ENCODE measurements around the gene PCSK1N.
"Not testable (repeated sequence)": the region's sequence is repeated elsewhere in the genome, so short reads cannot be mapped to it uniquely, and the experiment has no call there.

PCSK1N gene, protein sequence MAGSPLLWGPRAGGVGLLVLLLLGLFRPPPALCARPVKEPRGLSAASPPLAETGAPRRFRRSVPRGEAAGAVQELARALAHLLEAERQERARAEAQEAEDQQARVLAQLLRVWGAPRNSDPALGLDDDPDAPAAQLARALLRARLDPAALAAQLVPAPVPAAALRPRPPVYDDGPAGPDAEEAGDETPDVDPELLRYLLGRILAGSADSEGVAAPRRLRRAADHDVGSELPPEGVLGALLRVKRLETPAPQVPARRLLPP

GRCh38 chrX:48835524-48836329 is at the start of gene PCSK1N:
Gene PCSK1N (minus strand): TSS chrX:48835610. CDS start chrX:48835532, 78 bp downstream.
- DNase-seq (ENCODE audit: low spot score): no peak

- DNase-seq (ENCODE audit: low spot score): no peak
Measured at GRCh38 chrX:48883729-48884128, 48.3 kb upstream of the PCSK1N start.

- DNase-seq (ENCODE audit: low spot score): not testable (repeated sequence)
Measured at GRCh38 chrX:48876944-48877343, 41.5 kb upstream of the PCSK1N start.

DNA sequence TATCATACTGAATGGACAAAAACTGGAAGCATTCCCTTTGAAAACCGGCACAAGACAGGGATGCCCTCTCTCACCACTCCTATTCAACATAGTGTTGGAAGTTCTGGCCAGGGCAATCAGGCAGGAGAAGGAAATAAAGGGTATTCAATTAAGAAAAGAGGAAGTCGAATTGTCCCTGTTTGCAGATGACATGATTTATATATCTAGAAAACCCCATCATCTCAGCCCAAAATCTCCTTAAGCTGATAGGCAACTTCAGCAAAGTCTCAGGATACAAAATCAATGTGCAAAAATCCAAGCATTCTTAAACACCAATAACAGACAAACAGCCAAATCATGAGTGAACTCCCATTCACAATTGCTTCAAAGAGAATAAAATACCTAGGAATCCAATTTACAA is 36.6 kb upstream of the PCSK1N start:
- not testable (repeated sequence) for DNase-seq (ENCODE audit: low spot score)

DNA sequence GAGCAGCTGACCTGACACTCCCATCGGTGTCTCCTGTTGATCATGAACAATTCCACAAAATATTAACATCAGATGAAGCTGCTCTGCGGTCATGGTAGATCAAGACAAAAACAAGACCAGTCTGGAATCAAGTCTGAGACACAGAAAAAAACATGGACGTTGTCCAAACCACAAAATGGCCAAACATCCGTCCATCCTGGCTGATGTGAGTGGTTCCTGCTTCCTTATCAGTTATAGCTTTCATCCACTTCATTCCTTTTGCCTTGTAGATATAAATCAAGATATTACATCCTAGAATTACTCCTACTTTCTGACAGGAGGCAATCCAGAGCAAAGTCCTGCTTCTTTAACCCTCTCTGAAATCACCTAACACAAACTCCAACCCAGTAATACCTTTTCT is 28.8 kb upstream of the PCSK1N start:
- no peak for DNase-seq (ENCODE audit: low spot score)

GRCh38 chrX:48854898-48855297 is 19.5 kb upstream of the PCSK1N start:
- DNase-seq (ENCODE audit: low spot score): no peak

DNA sequence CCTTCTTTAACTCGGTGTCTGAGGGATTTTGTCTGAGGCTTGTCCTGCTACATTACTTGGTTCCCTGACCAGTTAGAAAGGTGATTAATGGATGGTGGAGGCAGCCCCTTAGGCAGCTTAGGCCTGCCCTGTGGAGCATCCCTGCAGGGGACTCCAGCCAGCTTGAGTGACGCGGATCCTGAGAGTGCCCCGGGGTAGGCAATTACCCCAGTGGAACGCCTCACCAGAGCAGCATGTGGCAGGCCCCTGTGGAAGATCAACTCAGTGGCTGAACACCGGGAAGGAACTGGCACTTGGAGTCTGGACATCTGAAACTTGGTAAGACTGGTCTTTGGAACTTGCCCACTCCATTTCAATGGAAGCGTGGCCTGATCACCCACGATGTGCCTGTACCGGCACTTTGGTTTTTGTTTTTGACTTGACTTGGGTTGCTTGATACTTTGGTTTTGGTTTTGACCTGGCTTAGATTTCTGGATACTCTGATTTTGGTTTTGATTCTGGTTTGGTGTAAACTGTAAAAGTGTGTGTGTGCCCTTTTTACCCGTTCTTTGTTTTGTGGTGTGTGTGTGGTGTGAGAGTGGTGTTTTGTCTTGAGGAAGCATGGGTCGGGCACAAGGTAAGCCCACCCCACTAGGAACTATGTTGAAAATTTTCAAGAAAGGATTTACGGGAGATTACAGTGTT is 18.9 kb upstream of the PCSK1N start:
- DNase-seq (ENCODE audit: low spot score): not testable (repeated sequence)

GRCh38 chrX:48853494-48853893 is 18.1 kb upstream of the PCSK1N start:
- not testable (repeated sequence) for DNase-seq (ENCODE audit: low spot score)

DNA sequence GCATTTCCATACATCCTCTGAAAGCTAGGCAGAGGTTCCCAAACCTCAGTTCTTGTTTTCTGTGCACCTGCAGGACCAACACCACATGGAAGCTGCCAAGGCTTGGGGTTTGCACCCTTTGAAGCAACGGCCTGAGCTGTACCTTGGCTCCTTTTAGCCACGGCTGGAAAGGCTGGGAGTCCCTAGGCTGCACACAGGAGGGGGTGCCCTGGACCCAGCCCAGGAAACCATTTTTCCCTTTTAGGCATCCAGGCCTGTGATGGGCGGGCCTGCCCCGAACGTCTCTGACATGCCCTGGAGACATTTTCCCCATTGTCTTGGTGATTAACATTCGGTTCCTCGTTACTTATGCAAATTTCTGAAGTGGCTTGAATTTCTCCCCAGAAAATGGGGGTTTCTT is 17.4 kb upstream of the PCSK1N start:
- no peak for DNase-seq (ENCODE audit: low spot score)

DNA sequence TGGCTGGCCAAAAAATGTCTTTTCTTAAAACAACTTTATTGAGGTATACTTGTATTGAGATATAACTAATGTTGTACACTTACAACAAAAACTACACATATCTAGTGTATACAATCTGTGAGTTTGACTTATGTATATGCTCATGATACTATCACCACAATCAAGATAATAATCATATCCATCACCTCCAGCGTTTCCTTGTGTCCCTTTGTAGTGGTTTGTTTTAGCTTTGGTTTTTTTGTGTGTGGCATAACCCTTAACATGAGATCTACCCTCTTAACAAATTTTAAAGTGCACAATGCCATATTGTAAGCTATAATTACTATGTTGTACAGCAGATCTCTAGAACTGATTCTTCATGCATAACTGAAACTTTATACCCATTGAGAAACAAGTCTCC is 13.4 kb upstream of the PCSK1N start:
- no peak for DNase-seq (ENCODE audit: low spot score)

DNA sequence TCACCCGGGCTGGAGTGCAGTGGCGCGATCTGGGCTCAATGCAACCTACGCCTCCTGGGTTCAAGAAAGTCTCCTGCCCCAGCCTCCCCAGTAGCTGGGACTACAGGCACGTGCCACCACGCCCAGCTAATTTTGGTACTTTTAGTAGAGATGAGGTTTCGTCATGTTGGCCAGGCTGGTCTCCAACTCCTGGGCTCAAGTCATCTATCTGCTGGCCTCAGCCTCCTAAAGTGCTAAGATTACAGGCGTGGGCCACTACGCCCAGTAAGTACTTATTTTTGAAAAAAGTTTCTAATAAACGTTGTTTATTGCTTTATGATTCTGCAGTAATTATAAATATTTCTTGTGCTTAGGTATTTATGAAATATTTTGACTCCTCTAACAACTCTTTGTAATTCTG is 4.3 kb upstream of the PCSK1N start:
- no peak for DNase-seq (ENCODE audit: low spot score)

DNA sequence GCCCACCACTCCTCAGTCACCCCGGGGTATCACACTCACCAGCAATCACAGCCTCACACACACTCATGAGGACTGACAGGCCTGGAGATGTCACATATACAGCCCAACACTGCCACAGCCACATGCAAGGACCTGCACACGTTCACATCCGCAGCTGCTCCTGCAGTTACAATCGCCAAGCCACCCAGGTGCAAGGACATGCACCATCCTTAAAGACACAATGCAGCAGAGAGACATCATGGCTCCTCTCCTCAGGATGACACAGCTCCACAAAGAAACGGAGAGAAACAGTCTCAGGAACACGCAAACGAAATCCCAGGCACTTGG is 1.1 kb downstream of the PCSK1N start:
- DNase-seq (ENCODE audit: low spot score): no peak

GRCh38 chrX:48833542-48834138 is 1.8 kb downstream of the PCSK1N start:
- peak; percentile 77 for DNase-seq (ENCODE audit: low spot score)

DNA sequence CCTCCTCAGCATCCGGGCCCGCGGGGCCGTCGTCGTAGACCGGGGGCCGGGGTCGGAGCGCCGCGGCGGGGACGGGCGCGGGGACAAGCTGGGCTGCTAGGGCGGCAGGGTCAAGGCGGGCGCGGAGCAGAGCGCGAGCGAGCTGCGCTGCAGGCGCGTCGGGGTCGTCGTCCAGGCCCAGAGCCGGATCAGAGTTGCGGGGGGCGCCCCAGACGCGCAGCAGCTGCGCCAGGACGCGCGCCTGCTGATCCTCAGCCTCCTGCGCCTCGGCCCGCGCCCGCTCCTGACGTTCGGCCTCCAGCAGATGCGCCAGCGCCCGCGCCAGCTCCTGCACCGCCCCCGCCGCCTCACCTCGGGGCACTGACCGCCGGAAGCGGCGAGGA is 3.5 kb downstream of the PCSK1N start:
- no peak for DNase-seq (ENCODE audit: low spot score)

- no peak for DNase-seq (ENCODE audit: low spot score)
Measured at GRCh38 chrX:48831136-48831908, 4.1 kb downstream of the PCSK1N start.

GRCh38 chrX:48829016-48829735 is 6.2 kb downstream of the PCSK1N start:
- DNase-seq (ENCODE audit: low spot score): no peak

DNA sequence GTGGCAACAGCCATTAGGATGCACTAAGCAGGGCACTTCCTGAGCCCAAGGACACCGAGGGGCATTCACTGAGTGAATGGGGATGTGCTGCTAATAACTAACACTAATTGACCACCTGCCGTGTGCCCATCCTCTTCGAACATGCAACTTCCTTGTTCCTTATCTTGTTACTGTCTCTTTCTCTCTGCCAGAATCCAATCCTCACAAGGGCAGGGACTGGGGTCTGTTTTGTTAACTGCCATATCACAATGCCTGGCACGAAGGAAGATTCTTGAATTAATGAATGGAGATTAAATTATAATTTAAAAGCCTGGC is 7.8 kb downstream of the PCSK1N start:
- DNase-seq (ENCODE audit: low spot score): no peak

DNA sequence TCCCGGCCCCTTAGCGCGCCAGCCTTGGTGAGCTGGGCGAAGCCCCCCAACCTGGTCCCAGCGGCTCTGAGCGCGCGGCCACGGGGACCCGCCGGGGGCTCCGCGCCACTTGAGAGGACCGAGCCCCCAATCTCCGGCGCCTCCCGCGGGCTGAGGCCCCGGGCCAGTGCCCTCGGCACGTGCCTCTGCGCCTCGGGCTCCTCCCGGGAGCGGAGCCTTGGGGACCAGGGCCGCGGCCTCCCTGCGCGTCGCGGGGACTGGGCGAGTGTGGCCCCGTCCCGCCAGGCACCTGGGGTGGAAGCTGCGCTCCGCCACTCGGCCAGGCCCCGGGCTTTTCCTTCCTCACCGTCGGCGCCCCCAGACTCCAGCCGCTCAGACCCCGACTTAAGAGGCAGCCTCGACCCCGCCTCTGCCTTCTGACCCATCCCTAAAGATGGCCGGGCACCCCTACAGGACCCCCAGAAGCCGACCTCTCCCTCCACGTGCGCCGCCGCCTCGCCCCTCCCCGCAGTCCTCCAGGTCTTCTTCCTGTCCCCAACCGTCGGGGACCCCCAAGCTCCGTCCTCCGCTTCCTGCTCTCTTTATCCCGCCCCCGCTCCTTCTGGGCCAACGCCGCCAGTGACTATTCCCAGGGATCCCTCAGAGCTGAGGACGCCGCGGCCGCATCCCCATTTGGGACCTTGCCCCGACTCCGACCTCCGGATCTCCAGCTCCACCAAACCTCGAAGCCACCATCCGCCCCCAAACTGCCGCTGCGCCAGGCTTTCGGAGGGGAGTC is 8.3 kb downstream of the PCSK1N start:
- DNase-seq (ENCODE audit: low spot score): no peak

DNA sequence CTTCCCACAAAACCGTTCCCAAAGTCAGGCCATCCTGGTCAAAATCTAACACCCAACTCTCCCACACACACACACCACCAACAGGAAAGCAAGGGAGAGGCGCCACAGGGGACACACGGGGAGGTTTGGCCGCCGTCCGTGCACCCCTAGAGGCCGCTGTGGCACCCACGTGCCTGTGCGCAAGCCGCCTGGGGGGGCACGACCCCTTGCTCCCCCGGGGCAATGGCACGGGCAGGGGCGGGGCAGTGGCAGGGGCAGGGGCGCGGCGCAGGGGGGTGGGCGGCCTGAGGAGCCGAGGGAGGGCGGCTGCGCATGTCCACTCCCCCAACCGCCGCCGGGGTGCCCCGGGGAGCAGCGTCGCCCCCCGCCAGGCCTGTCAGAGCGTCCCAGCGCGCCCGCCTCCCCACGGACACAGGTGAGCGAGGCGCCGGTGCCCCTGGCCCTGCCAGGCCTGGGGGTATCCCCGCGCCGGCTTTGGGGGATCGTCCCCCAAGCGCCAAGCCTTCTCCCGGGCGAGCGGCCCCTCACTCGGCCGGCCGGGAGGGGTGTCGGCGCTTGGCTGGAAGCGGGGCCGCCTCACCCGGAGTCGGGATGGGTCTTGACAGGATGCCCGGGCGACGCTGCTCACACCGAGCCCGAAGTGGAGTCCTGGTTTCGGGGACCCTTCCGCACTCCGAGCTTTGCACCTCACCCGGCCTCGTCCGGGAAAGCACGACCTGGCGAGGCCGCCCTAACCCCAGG is 9.1 kb downstream of the PCSK1N start, which contains the start of gene ERAS:
Gene ERAS, plus strand, starts transcription at position 379 of the 741 bp plus-strand sequence. CDS start 2,611 bp downstream, outside the sequence.
- no peak for DNase-seq (ENCODE audit: low spot score)

DNA sequence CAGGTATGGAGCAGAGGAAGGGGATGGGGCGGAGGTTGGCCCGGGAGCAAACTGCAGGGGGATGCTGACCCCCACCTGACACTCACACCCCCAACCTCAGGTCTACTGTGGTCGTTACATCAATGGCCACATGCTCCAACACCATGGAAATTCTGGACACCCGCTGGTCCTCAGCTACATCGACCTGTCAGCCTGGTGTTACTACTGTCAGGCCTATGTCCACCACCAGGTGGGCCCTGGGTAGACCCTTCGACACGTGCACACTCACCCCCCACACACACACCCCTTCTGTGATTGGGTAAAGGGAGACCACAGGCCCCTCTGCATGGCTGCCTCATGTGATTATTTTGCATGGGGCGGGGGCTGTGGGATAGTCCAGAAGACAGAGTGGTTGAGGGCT is 11.3 kb downstream of the PCSK1N start:
- no peak for DNase-seq (ENCODE audit: low spot score)
